Left ventricle myocardium inferior (tissue), 1 donor: ENCODE results near the gene PLPPR1. TPM values are rescaled to one million over a fixed set of nuclear protein-coding genes. Genes with fewer than 3 reads are reported as not detected.

ENCODE experiments used
- DNase-seq: peaks from one replicate; pipeline ENCODE4 v3.0.0-alpha.2; 2020
- H3K27ac ChIP-seq: fragments of 200-600 bp; replicated peaks from 2 replicates; pipeline ENCODE4 v1.8.0; 2021
- H3K27me3 ChIP-seq: fragments of 200-600 bp; 2 replicates; pipeline ENCODE4 v1.8.0; 2021; ENCODE audit warnings: low read depth
- H3K36me3 ChIP-seq: fragments of 200-600 bp; 2 replicates; pipeline ENCODE4 v1.8.0; 2021
- H3K4me1 ChIP-seq: fragments of 200-600 bp; 2 replicates; pipeline ENCODE4 v1.8.0; 2021
- H3K4me3 ChIP-seq: fragments of 200-600 bp; 2 replicates; pipeline ENCODE4 v1.8.0; 2021; ENCODE audit warnings: mild to moderate bottlenecking, moderate library complexity
- H3K9me3 ChIP-seq: fragments of 200-600 bp; replicated peaks from 2 replicates; pipeline ENCODE4 v1.8.0; 2021
- CTCF ChIP-seq: fragments of 200-600 bp; IDR thresholded peaks from 2 replicates; pipeline ENCODE4 v1.8.0; 2021; ENCODE audit warnings: antibody characterized with exemption, mild to moderate bottlenecking, borderline replicate concordance
- intact Hi-C: fragments of 100-400 bp; cut with micrococcal nuclease; formaldehyde crosslinking; loops from one replicate; pipeline ENCODE4 v1.11.0; 2022
- total RNA-seq: library from RNA; stranded (reverse); fragmentation: NEBNext Ultra II Directional; extraction: Animal tissue kit (Norgen Biotek cat#: 25700); gene quantifications from one replicate; pipeline ENCODE4 v1.2.1, GENCODE V29; 2021
- donor health status: DM: no; HTN: yes; CAD: no; lungs with severe emphysema.

PLPPR1 gene
- total RNA-seq, 1 donor from 2014 or later, result not detected

GRCh38 chr9:101027236-101027635, 1.3 kb upstream of the PLPPR1 start:
- no peak overlapping the region for H3K27ac ChIP-seq
- H3K27me3 ChIP-seq, result peaks cover 97% of the 10 kb centered on the region
- H3K4me3 ChIP-seq, result no peak overlapping the region
- no peak for DNase-seq
- H3K4me1 ChIP-seq, result peaks cover 30% of the 10 kb centered on the region
- TF ChIP-seq CTCF, result no peak
- no peaks in the 10 kb centered on the region for H3K9me3 ChIP-seq
- no peaks in the 10 kb centered on the region for H3K36me3 ChIP-seq
- intact Hi-C loops, result no loop called here

GRCh38 chr9:101027733-101028345, 688 bp upstream of the PLPPR1 start:
- H3K27ac ChIP-seq, result no peak overlapping the region
- H3K27me3 ChIP-seq, result peaks cover 99% of the 10 kb centered on the region
- intact Hi-C loops, result no loop called here
- H3K4me1 ChIP-seq, result peaks cover 30% of the 10 kb centered on the region
- no peak for DNase-seq
- H3K9me3 ChIP-seq, result no peaks in the 10 kb centered on the region
- peak overlapping the region; percentile 66 for H3K4me3 ChIP-seq
- H3K36me3 ChIP-seq, result no peaks in the 10 kb centered on the region
- TF ChIP-seq CTCF, result no peak

- peak overlapping the region; percentile 66 for H3K4me3 ChIP-seq
- TF ChIP-seq CTCF, result no peak
- H3K36me3 ChIP-seq, result no peaks in the 10 kb centered on the region
- intact Hi-C loops, result no loop called here
- no peak overlapping the region for H3K27ac ChIP-seq
- peaks cover 97% of the 10 kb centered on the region for H3K27me3 ChIP-seq
- no peak for DNase-seq
- H3K4me1 ChIP-seq, result peaks cover 30% of the 10 kb centered on the region
- no peaks in the 10 kb centered on the region for H3K9me3 ChIP-seq
Measured at GRCh38 chr9:101029315-101030085, 973 bp downstream of the PLPPR1 start.

- TF ChIP-seq CTCF, result no peak
- H3K4me3 ChIP-seq, result no peak overlapping the region
- peaks cover 95% of the 10 kb centered on the region for H3K27me3 ChIP-seq
- no peaks in the 10 kb centered on the region for H3K36me3 ChIP-seq
- H3K4me1 ChIP-seq, result peaks cover 30% of the 10 kb centered on the region
- no peaks in the 10 kb centered on the region for H3K9me3 ChIP-seq
- intact Hi-C loops, result no loop called here
- no peak for DNase-seq
- H3K27ac ChIP-seq, result no peak overlapping the region
Measured at GRCh38 chr9:101030086-101030391, 1.5 kb downstream of the PLPPR1 start.

GRCh38 chr9:101032426-101032825, 3.9 kb downstream of the PLPPR1 start:
- no peak for DNase-seq
- Histone ChIP-seq H3K36me3 (no peaks in the 10 kb centered on the region), H3K4me3 (no peak overlapping the region), H3K9me3 (no peaks in the 10 kb centered on the region), H3K27ac (no peak overlapping the region), H3K27me3 (peaks cover 84% of the 10 kb centered on the region), H3K4me1 (peaks cover 23% of the 10 kb centered on the region)
- intact Hi-C loops, result no loop called here
- no peak for TF ChIP-seq CTCF
